GM06990 (cell line): ENCODE results near the gene THPO.

ENCODE experiments used
- DNase-seq: peaks from one replicate; pipeline ENCODE4 v3.0.0-alpha.2; 2011; ENCODE audit not compliant: insufficient read length; ENCODE audit errors: extremely low read depth
- H3K27me3 ChIP-seq: replicated peaks from 2 replicates; pipeline ENCODE4 v1.6.0; 2011; ENCODE audit warnings: low read length; ENCODE audit not compliant: control insufficient read depth, insufficient read depth
- H3K36me3 ChIP-seq: 2 replicates; pipeline ENCODE4 v1.5.1; 2011; ENCODE audit warnings: low read length; ENCODE audit not compliant: control insufficient read depth, insufficient read depth
- H3K4me3 ChIP-seq: replicated peaks from 2 replicates; pipeline ENCODE4 v1.5.1; 2011; ENCODE audit warnings: low read depth, mild to moderate bottlenecking, control low read depth, low read length
- CTCF ChIP-seq: IDR thresholded peaks from 2 replicates; pipeline ENCODE4 v1.5.1; 2011; ENCODE audit warnings: low read length, control low read depth, mild to moderate bottlenecking, inconsistent platforms; ENCODE audit not compliant: insufficient read depth, poor library complexity, severe bottlenecking

The THPO gene

GRCh38 chr3:184325269-184325668, 52.7 kb downstream of the THPO start:
- TF ChIP-seq CTCF, result no peak
- peaks cover 69% of the 10 kb centered on the region for H3K36me3 ChIP-seq
- H3K27me3 ChIP-seq, result no peaks in the 10 kb centered on the region
- no peak for DNase-seq
- H3K4me3 ChIP-seq, result no peak overlapping the region

GRCh38 chr3:184323696-184324095, 54.3 kb downstream of the THPO start:
- no peaks in the 10 kb centered on the region for H3K27me3 ChIP-seq
- H3K36me3 ChIP-seq, result peaks cover 73% of the 10 kb centered on the region
- H3K4me3 ChIP-seq, result no peak overlapping the region
- DNase-seq, result no peak
- TF ChIP-seq CTCF, result no peak

- DNase-seq, result no peak
- no peaks in the 10 kb centered on the region for H3K27me3 ChIP-seq
- TF ChIP-seq CTCF, result no peak
These were observed 55.1 kb downstream of the THPO start for GRCh38 chr3:184322731-184323487.

More at GRCh38 chr3:184322731-184323487, 55.1 kb downstream of the THPO start:
- Histone ChIP-seq H3K36me3 (peaks cover 69% of the 10 kb centered on the region), H3K4me3 (no peak overlapping the region)
